Measurements from ENCODE around the gene AEBP1. TPM values are rescaled to one million over a fixed set of nuclear protein-coding genes. Genes with fewer than 3 reads are reported as not detected.

AEBP1 gene
- total RNA-seq, 1 donor: 168 TPM

- TF ChIP-seq, protein P1, sequence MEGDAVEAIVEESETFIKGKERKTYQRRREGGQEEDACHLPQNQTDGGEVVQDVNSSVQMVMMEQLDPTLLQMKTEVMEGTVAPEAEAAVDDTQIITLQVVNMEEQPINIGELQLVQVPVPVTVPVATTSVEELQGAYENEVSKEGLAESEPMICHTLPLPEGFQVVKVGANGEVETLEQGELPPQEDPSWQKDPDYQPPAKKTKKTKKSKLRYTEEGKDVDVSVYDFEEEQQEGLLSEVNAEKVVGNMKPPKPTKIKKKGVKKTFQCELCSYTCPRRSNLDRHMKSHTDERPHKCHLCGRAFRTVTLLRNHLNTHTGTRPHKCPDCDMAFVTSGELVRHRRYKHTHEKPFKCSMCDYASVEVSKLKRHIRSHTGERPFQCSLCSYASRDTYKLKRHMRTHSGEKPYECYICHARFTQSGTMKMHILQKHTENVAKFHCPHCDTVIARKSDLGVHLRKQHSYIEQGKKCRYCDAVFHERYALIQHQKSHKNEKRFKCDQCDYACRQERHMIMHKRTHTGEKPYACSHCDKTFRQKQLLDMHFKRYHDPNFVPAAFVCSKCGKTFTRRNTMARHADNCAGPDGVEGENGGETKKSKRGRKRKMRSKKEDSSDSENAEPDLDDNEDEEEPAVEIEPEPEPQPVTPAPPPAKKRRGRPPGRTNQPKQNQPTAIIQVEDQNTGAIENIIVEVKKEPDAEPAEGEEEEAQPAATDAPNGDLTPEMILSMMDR (IDR thresholded peaks at IDR 0.05; ENCODE audit: insufficient read depth, low read length): no peak
- no peak overlapping the region for H3K4me3 ChIP-seq (ENCODE audit: low read depth, low read length)
- DNase-seq (ENCODE audit: low read depth): no peak
Observed at GRCh38 chr7:44114586-44115310, 10.6 kb downstream of the AEBP1 start.

- no peak for DNase-seq (ENCODE audit: low read depth)
- H3K4me3 ChIP-seq (ENCODE audit: low read depth, low read length): no peak overlapping the region
Observed at GRCh38 chr7:44116087-44116788, 12.1 kb downstream of the AEBP1 start.

DNA sequence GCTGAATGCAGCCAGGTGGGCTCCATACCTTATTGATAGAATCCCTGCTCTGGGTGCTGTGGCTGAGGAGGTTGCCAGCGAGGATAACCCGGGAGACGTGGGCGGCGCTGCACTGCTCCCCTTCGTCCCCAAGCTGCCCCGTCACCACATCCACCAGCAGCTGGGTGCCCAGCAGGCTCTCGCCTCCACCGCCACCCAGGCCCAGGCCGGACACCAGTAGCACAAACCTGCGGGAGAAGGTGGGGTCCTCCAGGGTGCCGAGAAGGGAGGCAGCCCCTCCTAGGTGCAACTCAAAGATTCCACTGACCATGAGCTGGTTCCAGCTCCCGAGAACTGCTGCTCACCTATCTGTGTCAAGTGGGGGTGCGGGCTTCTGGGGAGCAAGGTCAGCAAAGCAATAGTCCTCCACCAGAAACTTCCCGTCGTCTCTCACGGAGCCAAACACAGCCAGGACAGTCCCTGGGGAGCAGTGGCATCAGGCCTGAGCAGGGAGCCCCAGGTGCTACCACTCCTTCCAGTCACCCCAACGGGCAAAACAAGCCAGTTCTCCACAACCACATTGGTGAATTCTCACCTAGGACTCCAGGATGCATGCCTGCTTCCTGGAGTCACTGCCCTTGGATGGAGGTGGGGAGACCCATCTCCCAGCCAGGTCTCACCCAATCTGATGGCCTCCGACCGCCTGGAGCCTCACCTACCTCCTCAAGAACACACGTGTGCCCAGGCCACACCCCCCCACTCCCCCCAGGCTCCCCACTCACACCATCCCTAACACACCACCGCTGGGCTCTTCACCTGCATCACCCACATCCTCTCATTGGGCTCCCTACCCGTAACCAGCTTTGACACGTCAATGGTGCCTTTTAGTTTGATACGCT lies 12.9 kb downstream of the AEBP1 start:
- TF ChIP-seq, protein P1 (IDR thresholded peaks at IDR 0.05; ENCODE audit: insufficient read depth, low read length): no peak
- no peak for DNase-seq (ENCODE audit: low read depth)
- H3K4me3 ChIP-seq (ENCODE audit: low read depth, low read length): no peak overlapping the region

More at GRCh38 chr7:44116087-44116788, 12.1 kb downstream of the AEBP1 start:
- TF ChIP-seq, protein P1 (IDR thresholded peaks at IDR 0.05; ENCODE audit: insufficient read depth, low read length): no peak

- no peak for DNase-seq (ENCODE audit: low read depth)
- H3K4me3 ChIP-seq (ENCODE audit: low read depth, low read length): no peak overlapping the region
- TF ChIP-seq, protein P1 (IDR thresholded peaks at IDR 0.05; ENCODE audit: insufficient read depth, low read length): no peak
Observed at GRCh38 chr7:44117801-44118429, 13.8 kb downstream of the AEBP1 start.

GRCh38 chr7:44119829-44120380 lies 15.8 kb downstream of the AEBP1 start:
- no peak for DNase-seq (ENCODE audit: low read depth)
- no peak overlapping the region for H3K4me3 ChIP-seq (ENCODE audit: low read depth, low read length)
- TF ChIP-seq, protein P1 (IDR thresholded peaks at IDR 0.05; ENCODE audit: insufficient read depth, low read length): no peak

GRCh38 chr7:44120395-44120794 lies 16.2 kb downstream of the AEBP1 start:
- no peak for DNase-seq (ENCODE audit: low read depth)
- no peak overlapping the region for H3K4me3 ChIP-seq (ENCODE audit: low read depth, low read length)
- TF ChIP-seq, protein P1 (IDR thresholded peaks at IDR 0.05; ENCODE audit: insufficient read depth, low read length): no peak
